Esophagus muscularis mucosa (tissue), 4 donors: ENCODE results near the gene DLG5. TPM values are rescaled to one million over a fixed set of nuclear protein-coding genes. Genes with fewer than 3 reads are reported as not detected.

Experiments
- DNase-seq: peaks from one replicate; pipeline ENCODE4 v3.0.0-alpha.2; 2017; ENCODE audit errors: extremely low spot score
- H3K27ac ChIP-seq, 4 donors: fragments of 200-600 bp; sonication (generic); replicated peaks in 1 of 4; 1 replicate in 3 of 4; 2 replicates in 1 of 4; pipeline ENCODE4 v1.5.1; 2016 to 2019; ENCODE audit warnings: mild to moderate bottlenecking in 1 of 4
- H3K27me3 ChIP-seq, 4 donors: fragments of 200-600 bp; sonication (generic); one replicate each; pipeline versions ENCODE4 v1.5.1 to v1.6.0; 2016 to 2019
- H3K36me3 ChIP-seq, 4 donors: fragments of 200-600 bp; sonication (generic); one replicate each; pipeline ENCODE4 v1.5.1; 2016 to 2019
- H3K4me1 ChIP-seq, 4 donors: fragments of 200-600 bp; sonication (generic); one replicate each; pipeline ENCODE4 v1.5.1; 2016 to 2019
- H3K4me3 ChIP-seq, 4 donors: fragments of 200-600 bp; sonication (generic); 1 replicate in 2 of 4; 2 replicates in 2 of 4; pipeline ENCODE4 v1.5.1; 2016 to 2019; ENCODE audit warnings: mild to moderate bottlenecking in 4 of 4, moderate library complexity in 1 of 4
- H3K9me3 ChIP-seq, 4 donors: fragments of 200-600 bp; sonication (generic); 1 replicate in 3 of 4; 2 replicates in 1 of 4; pipeline ENCODE4 v1.5.1; 2016 to 2019
- CTCF ChIP-seq, 3 experiments: fragments of 200-600 bp in 2 of 3; fragments of 450-650 bp in 1 of 3; sonication (generic) in 2 of 3; IDR thresholded peaks; one replicate each; pipeline ENCODE4 v1.5.1; 2017 to 2019; ENCODE audit warnings: antibody characterized with exemption in 3 of 3, mild to moderate bottlenecking in 2 of 3, moderate library complexity in 1 of 3
- EP300 ChIP-seq: sonication (generic); formaldehyde crosslinking; IDR thresholded peaks from one replicate; pipeline ENCODE4 v1.6.1; 2017; ENCODE audit warnings: antibody characterized with exemption
- POLR2A ChIP-seq: fragments of 450-650 bp; IDR thresholded peaks from one replicate; pipeline ENCODE4 v1.6.1; 2017; ENCODE audit warnings: antibody characterized with exemption, moderate library complexity, mild to moderate bottlenecking, low read depth
- POLR2AphosphoS5 ChIP-seq, 2 donors: sonication (generic); formaldehyde crosslinking; IDR thresholded peaks; one replicate each; pipeline ENCODE4 v1.6.1; 2017; ENCODE audit warnings: antibody characterized with exemption in 2 of 2
- WGBS: methylation state at CpG from one replicate; pipeline ENCODE4 v1.1.5; 2018; 5-methylcytosine and 5-hydroxymethylcytosine counted together
- intact Hi-C: fragments of 100-400 bp; cut with DNase I; formaldehyde crosslinking; loops from one replicate; pipeline ENCODE4 v1.15.1; 2023
- total RNA-seq, 4 donors: library from RNA; depleted of rRNA; stranded (reverse); fragments of >200 nt; gene quantifications; one replicate each; pipeline versions ENCODE4 v1.1.0 to v1.2.1, GENCODE V29; 2016

DLG5 gene
- total RNA-seq, 4 donors from 2014 or later, result 55.7 to 120 (median 76.6) TPM

GRCh38 chr10:77888356-77888703 lies 38.2 kb downstream of the DLG5 start:
- WGBS, result 52% methylated on average over 7 of the region's 7 CpGs
- no peaks in the 10 kb centered on the region for H3K9me3 ChIP-seq
- H3K36me3 ChIP-seq, result no peaks in the 10 kb centered on the region
- H3K27me3 ChIP-seq, result no peaks in the 10 kb centered on the region
- intact Hi-C loops, result no loop called here
- H3K4me1 ChIP-seq, result peaks cover 54 to 98% (median 83%) of the 10 kb centered on the region in 4 donors
- peak overlapping the region; percentile 15 to 46 (median 26) for H3K4me3 ChIP-seq
- no peak for DNase-seq
- peak overlapping the region; percentile 63 to 81 (median 76) for H3K27ac ChIP-seq
- no peak for TF ChIP-seq POLR2AphosphoS5 (IDR thresholded peaks at IDR 0.05)
- no peak for TF ChIP-seq EP300
- TF ChIP-seq POLR2A, result no peak
- TF ChIP-seq CTCF (IDR thresholded peaks at IDR 0.05), result no peak

GRCh38 chr10:77887631-77888355 lies 38.8 kb downstream of the DLG5 start:
- WGBS, result 38% methylated on average over 11 of the region's 11 CpGs
- Histone ChIP-seq H3K9me3 (no peaks in the 10 kb centered on the region), H3K27me3 (no peaks in the 10 kb centered on the region), H3K4me1 (peaks cover 52 to 98% (median 81%) of the 10 kb centered on the region in 4 donors), H3K4me3 (peak overlapping the region; percentile 15 to 46 (median 26)), H3K36me3 (no peaks in the 10 kb centered on the region), H3K27ac (peak overlapping the region; percentile 63 to 81 (median 76))
- DNase-seq, result no peak
- TF ChIP-seq POLR2A (no peak), EP300 (no peak), CTCF (IDR thresholded peaks at IDR 0.05) (no peak), POLR2AphosphoS5 (IDR thresholded peaks at IDR 0.05) (peak; percentile 7 to 42)
- intact Hi-C loops, result no loop called here

GRCh38 chr10:77886795-77887355 lies 39.7 kb downstream of the DLG5 start:
- H3K4me1 ChIP-seq, result peaks cover 43 to 97% (median 80%) of the 10 kb centered on the region in 4 donors
- TF ChIP-seq POLR2AphosphoS5 (IDR thresholded peaks at IDR 0.05) (no peak), EP300 (no peak), CTCF (IDR thresholded peaks at IDR 0.05) (no peak), POLR2A (no peak)
- 77% methylated on average over 4 of the region's 4 CpGs for WGBS
- no peak overlapping the region for H3K4me3 ChIP-seq
- H3K27me3 ChIP-seq, result no peaks in the 10 kb centered on the region
- H3K27ac ChIP-seq, result peak overlapping the region; percentile 63 to 81 (median 76)
- no peaks in the 10 kb centered on the region for H3K36me3 ChIP-seq
- intact Hi-C loops, result no loop called here
- H3K9me3 ChIP-seq, result no peaks in the 10 kb centered on the region
- DNase-seq, result no peak

- no peaks in the 10 kb centered on the region for H3K27me3 ChIP-seq
- H3K4me3 ChIP-seq, result no peak overlapping the region
- DNase-seq, result no peak
- H3K36me3 ChIP-seq, result no peaks in the 10 kb centered on the region
- WGBS, result 94% methylated on average over 7 of the region's 7 CpGs
- TF ChIP-seq POLR2A (no peak), CTCF (IDR thresholded peaks at IDR 0.05) (no peak), POLR2AphosphoS5 (IDR thresholded peaks at IDR 0.05) (no peak)
- no peaks in the 10 kb centered on the region for H3K9me3 ChIP-seq
- peaks cover 41 to 97% (median 81%) of the 10 kb centered on the region in 4 donors for H3K4me1 ChIP-seq
- intact Hi-C loops, result no loop called here
- peak overlapping the region in 1 of 4 donors; percentile 17 for H3K27ac ChIP-seq
These were observed 42.4 kb downstream of the DLG5 start for GRCh38 chr10:77884181-77884580.
